NCI-H524 (cell line): ENCODE results near the gene SOBP.

ENCODE experiments used
- DNase-seq, 2 experiments: peaks; one replicate each; lab custom pipeline; 2025; lab: John Stamatoyannopoulos, UW

SOBP gene

DNA sequence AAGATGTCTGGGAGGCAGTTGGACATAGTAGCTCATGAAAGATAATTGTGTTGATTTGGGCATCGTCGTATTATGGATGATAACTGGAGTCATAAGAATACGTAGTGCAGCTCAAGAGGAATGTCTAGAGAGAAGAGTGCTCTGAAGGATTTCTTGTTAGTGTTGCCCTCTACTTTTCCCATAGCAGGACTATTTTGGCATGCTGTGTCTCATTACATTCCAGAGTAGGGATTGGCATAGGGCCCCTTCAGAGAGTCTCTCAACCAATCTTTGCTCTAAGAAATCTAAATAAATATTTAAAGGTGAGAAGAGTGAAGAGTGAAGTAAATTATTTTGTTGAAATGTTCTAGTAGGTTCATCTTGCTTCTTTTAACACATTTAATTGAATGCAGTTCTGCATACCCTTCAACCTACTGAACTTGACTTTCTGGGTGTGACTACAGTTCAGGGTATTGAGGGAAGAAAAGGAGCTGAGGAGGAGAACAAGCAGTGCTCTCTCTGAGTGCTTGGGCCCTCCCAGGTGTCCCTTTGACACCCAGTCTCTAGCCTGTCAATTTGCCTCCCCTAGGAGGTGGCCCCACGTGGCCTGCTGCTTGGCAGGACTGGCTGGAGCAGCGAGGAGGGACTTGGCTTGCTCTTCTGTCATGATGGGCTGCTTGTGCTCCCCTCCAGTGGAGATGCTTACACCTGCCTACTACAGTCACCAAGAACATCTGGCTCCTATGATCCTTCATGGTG lies 33.3 kb downstream of the SOBP start:
- DNase-seq, result no peak

DNA sequence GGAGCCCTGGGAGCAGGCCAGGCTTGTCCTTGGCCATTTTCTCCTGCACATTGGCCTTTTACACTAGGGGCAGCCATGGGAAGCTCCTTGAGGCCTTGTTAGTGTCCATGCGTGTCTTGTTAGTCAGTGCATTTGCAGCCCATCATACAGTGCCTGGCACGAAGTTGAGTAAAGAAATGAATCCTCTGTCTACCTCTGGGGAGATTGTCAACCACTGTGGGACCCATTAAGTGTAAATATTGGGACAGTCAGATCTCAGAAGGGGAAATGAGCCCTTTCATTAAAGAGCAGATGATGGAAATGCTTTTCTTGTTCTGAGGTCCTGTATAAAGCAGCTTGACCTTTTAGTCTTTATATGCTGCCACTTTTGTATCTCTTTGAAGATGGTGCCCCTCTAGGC lies 33.9 kb downstream of the SOBP start:
- no peak for DNase-seq

DNA sequence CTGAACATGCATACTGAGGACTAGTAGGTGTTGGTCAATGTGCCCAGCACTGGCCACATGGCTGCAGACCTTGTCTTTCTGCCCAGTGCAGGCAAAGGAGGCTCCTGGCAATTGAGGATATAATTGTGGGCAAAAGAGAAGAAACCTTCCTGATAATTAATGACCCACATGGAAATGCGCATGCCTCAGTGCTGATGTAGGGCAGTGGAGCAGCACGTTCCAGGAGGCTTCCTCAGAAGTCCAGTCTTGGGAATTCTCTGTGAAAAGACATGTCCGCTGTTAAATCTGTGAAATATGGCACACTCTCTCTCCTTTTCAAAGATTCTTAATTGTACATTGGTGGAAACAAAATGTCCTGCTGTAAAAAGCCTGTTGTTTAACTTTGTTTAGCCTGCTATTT lies 34.7 kb downstream of the SOBP start:
- no peak for DNase-seq

DNA sequence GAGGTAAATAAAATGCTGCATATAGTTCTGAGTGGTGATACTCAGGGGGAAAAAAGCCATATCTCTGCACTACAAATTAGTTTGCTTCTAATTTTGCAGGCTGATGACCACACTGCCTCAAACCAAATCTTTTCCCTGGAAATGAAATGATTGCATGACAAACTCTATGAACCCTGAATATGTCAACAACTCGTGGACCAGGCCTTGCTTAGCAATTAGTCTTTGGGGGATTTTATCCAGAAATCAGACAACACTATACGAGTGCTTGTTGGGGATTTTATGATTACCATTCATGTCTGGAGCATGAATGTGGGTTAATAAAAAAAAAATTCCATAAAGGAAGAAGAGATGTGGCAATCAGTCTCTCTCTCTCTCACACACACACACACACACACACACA lies 42.0 kb downstream of the SOBP start:
- no peak for DNase-seq

DNA sequence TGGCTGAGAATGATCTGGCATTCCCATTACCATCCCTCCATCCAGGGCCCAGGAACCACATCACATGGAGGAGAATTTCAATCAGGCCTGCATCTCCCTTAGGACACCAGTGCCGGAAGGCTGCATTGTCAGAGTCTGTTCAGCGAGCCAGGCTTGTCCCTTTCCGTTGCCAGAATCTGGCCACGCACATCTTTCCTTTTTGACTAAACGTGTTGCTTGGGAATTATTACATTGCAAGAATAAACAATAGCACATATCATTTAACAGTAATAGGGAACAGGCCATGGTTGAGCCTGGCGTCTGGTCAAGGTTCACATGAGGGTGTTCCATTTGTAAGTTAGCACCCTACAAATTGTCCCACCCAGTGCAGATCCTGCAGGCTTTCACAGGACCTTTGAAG lies 42.8 kb downstream of the SOBP start:
- DNase-seq, result no peak

DNA sequence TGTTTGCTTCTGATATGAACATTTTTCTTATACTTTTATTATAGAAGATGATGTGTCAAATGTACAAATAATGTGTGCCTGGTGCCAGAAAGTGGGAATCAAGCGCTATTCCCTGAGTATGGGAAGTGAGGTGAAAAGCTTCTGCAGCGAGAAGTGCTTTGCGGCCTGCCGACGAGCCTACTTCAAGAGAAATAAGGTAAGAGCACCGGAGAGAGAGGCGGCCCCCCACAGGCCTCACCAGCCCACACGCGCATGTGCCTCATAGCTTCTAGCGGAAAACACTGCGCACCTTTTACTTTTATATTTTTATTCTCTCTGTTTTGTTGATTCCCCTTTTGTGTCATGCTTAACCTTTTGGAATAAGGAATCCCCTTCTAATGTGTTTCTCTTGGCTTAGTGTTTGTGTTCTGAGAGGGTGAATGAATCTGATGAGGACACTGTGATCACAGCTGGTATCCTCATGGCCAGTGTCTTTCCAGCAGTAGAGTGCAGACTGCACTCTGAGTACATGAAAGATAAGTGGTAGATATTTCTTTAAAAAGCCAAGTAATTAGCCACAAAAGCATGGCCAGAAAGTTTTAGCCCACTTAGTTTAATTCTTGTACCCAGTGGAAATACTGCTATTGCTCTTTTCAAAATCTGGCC lies 43.6 kb downstream of the SOBP start:
- no peak for DNase-seq

DNA sequence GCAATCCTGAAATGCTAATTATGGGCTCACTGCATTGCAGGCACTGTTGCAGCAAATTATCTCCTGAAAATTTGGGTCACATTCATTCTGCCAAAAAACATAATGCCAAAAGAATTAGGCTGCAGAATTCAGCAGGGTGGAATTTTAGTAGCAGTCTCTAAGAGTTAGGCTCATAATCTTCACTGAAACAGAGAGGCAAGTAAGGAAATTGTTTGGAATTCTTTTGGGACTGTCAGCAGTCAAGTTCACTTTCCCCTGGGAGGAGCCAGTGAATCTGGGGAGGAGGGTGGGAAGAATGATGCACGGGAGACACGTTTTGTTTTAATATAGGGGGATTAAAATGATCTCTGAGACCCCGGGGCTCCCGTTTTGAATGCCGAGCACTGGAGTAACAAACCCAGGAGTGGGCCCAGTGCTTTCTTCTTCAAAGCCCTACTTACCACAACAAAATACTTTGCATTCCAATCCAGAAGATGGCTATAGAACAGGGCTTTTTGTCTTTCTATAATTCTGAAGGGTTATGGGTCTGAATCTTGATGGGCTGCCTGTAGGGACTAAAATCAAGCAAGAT lies 44.7 kb downstream of the SOBP start:
- no peak for DNase-seq

DNA sequence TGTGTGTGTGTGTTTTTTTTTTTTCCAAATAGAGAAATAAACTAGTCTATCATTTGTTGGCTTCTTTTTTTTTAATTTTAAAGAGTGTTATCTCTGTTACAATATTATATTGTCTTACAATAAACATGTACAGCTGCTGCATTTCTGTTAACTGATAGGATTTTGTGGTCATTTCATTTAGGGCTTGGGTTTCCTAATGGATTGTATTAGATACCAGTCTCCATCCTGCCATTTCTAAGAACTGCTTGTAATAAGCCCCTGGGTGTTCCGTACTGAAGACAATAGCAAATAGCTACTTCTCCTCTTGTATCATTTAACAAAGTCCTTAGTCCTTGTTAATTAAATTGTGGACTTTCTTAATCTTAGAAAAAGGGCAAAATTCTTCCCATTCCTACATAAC lies 45.7 kb downstream of the SOBP start:
- no peak for DNase-seq

DNA sequence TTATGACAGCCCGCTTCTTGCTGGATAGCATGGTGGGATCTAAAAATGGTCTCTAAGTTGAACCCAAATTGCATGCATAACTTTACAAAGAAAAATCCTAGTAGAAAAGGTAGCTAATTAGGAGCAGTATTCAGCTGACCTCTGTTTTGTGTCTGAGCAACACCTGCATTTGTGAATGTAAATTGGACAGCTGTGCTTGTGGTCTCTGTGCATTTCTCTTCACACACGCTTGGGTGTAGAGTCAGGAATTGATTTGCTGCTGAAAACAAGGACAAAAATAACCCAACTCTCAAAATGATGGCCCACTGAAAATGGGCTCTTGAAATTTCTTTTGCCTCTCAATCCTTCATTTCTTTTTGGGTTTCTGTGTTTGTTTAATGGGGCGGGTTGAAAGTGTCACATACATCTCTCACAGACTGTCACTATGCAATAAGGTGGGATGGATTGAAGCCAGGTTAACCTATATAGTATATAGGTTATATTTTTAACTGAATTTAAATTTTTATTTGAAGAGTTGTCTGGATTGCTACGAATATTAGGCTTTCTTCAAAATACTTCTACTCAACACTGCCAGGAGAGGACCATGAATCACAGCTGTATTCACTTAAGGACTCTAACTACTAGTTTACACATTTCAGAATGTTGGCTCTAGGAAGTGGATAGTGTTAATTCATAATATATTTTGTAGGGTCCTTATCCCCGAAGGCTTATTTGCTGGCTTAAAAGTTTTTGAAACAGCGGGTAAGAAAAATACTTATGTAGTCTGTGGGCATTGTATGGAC lies 46.5 kb downstream of the SOBP start:
- no peak for DNase-seq

DNA sequence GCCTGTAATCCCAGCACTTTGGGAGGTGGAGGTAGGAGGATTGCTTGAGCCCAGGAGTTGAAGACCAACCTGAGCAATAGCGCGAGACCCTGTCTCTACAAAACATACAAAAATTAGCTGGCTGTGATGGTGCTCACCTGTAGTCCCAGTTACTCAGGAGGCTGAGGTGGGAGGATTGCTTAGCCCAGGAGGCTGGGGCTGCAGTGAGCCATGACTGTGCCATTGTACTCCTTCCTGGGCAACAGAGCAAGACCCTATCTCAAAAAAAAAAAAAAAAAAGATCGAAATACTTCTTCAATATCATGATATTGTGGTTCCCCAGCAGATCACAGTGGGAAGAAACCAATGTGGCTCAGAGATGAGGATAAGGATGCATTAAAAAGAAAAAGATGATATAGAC lies 47.6 kb downstream of the SOBP start:
- no peak for DNase-seq

DNA sequence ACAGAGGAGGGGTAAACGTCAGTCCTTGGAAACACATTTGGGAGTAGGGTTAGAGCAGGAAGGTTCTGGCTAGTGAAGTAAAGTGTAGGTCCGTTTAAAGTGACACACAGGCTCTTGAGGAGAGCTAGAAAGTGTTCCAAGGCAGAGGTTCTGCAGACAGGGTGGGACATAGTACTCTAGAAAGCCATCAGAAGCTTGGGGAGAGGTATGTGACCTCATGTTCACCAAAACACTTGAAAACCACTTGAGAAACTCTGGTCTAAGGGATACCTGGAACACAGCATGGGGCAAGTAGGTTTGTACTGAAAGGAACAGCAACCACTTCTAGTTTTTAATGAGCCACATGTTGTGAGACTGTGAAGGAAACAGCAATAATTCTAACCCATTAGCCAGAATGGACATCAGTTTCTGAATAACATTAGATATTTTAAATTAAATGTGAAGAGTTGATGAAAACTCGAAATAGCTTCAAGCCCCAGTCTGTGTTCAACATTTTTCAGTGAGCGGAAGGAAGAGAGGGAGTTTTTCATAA lies 49.0 kb downstream of the SOBP start:
- DNase-seq, result peak in 1 of 2 experiments; percentile 17

DNA sequence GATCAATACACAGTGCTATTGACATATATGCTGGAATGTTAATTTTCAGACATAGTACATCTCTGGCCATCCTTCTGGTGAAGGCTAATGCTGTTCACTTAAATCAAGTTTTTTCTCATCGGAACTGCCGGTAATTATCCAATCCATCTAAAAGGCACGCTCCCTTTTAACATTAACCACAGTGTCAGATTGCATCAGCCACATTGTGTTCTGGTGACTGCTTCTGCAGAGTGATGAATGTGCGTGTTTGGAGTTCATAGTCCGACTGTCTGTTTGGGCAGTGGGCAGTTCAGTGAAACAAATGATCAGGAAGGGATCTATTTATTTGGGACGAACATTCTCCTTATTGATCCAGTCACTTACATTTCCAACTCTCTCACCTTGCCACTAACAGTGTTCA lies 49.5 kb downstream of the SOBP start:
- no peak for DNase-seq

DNA sequence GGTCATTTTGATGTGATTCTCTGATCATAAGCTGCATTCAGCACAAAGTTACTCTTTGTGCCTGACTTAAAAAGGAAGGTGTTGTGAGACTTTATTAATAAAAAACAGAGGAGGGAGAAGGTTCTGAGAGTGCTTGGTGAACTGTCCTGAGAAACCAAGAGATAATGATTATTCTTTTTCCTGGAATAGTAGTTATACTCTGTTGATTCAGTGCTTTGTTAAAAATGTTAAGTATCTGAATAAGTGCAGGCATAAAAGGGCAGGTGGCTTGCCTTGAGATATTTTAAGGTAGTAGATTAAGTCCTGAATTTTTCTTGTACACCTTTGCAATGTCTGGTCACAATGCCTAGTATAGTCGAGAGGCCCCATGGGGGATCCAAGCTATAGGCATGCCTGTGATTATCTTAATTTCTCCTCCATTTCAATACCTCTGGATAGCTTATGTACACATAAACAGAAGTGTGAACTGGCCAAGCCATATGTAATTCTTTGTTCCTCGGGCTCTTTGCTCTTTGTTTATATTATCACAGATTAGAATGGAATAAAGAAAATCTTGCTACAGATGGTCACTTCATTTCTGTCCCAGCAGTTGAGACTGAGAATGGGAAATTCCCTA lies 50.0 kb downstream of the SOBP start:
- DNase-seq, result peak in 1 of 2 experiments; percentile 53

DNA sequence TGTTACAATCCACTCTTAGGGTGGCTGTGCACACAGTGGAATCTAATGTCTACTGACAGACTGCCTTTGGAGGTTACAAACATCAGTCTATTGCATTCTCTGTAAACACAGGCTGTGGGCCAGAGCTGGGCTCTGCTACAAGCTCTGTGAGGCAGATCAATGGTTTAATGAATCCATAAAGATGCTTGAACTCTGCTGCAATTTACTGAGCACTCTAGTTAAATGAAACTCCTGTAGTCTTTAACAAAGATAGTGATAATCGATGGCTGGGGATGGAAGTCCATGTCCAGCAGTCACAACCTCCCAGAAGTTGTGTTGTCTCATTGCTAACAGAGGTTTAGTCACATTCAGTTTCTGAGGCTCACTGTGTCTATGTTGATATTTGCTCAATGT lies 50.5 kb downstream of the SOBP start:
- no peak for DNase-seq

DNA sequence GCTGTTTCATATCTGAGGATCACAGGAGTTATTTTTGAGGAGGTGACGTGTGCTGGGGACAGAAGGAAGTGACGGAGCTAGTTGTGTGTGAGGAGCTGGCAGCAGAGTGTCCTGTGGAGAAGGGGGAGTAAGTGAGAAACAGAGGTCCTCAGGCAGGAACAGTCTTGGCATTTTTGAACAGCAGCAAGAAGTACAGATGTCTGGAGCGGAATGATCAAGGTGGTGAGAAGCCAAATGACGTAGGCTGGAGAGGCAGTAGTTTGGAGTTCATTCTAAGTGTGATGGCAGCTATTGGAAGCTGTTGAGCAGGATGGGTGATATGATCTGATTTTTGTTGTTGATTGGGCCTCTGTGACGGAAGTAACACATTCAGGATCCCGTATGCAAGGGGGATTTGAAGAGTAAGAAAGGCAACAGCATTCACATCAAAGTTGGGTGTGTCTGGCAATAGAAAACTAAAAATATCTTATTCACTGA lies 52.3 kb downstream of the SOBP start:
- DNase-seq, result no peak

DNA sequence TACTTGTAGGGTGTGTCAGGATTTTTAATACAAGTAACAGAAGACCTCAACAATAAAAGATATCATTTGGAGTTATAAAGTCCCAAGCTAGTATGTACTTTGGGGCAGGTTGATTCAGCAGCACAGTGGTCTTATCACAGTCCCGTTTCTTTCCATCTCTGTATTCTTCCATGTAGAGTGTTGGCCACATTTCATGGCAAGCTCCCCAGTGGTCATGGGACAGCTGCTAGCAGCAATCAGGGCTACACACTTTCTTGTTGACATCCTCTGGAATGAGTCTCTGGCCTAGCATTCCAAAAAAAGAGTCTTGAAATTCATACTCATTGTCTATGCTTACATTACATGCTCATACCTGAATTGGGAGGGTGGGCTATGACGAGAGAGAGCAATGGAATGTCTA lies 53.2 kb downstream of the SOBP start:
- DNase-seq, result no peak

DNA sequence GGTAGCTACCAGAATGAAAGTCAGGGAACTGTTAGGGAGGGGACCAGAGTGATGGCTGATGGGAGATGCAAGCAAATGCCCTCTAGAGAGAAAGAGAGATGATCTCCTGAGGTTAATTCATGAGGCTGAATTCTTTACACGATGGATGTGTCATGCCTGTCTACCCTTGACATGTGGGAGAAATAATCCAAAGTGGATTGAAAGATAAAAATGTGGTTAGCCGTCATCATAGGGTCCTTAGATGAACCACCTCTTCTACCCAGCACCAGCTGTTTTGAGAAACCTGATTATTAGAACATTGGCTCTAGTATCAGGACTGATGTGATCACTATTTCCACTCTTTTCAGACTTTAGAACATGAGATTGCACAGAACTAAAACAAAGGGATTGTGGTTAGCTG lies 53.6 kb downstream of the SOBP start:
- no peak for DNase-seq

DNA sequence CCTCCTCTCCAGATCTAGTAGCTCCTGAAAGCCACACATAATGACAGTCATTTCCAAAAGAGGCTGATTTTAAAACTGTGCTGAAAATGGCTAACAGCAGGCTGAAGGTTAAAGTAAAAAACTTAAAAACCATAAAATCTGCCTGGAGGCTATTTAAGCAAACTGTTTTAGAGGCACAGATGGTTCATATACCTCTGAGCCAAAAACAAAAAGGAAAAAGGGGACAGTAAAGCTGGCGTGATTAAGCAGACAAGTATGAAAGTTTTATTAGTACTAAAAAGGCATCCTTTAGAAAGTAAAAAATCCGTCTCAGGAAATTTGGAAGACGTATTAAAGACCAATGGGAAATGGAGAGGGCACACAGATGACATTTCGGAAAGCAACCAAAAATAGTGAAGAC lies 55.8 kb downstream of the SOBP start:
- DNase-seq, result no peak

DNA sequence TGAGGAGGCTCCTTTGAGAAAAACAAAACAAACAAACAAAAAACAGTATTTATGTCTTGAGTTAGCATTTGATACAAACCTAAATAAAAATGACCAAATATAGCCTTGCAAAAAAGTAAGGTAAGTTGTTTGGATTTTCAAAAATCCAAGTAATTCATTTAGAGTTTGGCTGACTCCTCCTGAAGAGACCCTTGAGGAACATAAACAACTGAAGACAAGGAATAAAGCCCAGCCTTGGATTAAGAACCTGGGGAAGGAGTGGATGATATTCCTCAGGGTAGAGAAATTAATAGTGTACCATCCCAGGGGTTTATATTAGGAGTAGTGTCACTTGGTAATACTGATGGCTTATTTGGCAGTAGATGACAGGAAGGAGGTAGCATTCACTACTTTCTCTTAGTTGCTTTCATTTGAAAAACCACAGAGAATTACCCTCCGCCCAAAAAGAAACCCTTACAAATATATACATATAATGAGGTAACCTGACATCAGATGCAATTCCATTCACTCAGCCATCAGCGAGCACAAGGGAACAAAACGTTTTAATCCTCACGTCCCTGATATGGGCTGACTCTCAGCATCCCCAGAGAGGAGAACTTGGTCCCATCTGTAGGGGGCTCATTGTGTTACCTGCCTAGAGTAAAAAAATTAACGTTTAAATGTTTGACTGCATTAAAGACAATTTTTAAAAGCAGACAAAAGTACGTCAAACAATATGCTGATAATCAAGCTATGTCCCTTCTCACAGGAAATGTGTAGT lies 57.0 kb downstream of the SOBP start:
- no peak for DNase-seq

DNA sequence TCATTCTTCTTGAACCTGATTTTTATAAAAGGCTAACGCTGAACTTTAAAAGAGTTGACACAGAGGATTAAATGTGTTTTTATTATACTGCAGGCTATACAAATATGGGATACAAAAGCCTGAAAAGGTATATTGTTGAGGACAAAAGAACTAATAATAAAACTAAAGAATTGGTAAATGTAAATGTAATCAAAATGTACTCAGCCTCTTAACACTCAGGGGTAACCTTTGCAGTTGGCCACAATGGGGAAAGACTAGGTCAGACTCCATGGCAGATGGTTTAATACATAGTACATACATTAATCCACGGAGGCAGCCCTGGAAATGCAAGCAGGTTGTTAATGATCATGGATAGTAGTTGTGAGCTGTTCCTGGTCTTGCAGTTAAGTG lies 57.5 kb downstream of the SOBP start:
- DNase-seq, result peak in 1 of 2 experiments; percentile 18

DNA sequence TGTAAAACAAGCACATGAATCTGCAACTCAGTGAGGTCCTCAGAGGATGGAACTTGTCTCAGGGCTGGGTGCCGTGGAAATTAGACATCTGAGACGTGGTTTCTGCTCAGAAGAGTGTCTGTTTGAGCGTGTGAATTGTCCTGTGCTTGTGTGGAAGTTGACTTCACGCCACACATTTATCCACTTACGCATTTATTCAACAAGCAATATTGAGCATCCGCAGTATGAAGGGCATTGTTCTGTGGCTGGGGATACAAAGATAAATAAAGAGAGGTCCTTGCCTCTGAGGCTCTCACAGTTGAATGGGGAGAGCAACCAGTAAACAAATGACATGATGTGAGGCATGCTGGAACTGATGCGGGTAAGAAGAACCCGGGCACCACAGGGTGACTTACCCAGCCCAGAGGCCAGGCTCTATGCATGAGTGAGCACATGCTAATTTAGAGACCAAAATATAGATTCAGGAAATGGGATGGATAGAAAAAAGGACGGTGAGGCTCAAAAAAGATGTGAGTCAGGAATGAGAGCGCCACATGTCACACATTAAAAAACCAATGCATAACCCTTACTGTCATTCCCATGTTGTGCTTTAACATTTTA lies 60.4 kb downstream of the SOBP start:
- no peak for DNase-seq
